Stimulated activated CD4-positive, alpha-beta T cell treated with anti-CD3 and anti-CD28 coated beads, TNF-alpha, amount 100 ng/mL, for 48 hours (primary cell): ENCODE data around the gene ANXA11.

Experiments
- DNase-seq, 3 donors: peaks; one replicate each; pipeline ENCODE4 v3.0.0-alpha.2; 2020; ENCODE audit warnings: low read depth in 3 of 3

The ANXA11 gene

GRCh38 chr10:80108576-80109239 is 96.6 kb downstream of the ANXA11 start:
- no peak for DNase-seq

GRCh38 chr10:80104066-80104926 is 101.0 kb downstream of the ANXA11 start:
- no peak for DNase-seq
